ENCODE measurements around the gene ANAPC15. TPM values are rescaled to one million over a fixed set of nuclear protein-coding genes. Genes with fewer than 3 reads are reported as not detected.

ANAPC15 gene
- total and polyA plus RNA-seq, 9 of the 15 experiments (the other 6 are each of a cell fraction or from before 2014, with no cell fraction given): 53.0 to 254 (median 75.7) TPM

- Histone ChIP-seq H3K79me2 (ENCODE audit: control insufficient read depth, insufficient read depth, low read length) (peaks cover 61% of the 10 kb centered on the region), H2AFZ (ENCODE audit: low read depth, low read length) (no peak overlapping the region), H3K9me3 (replicated peaks; ENCODE audit: control insufficient read depth, insufficient read depth, low read depth, low read length) (no peaks in the 10 kb centered on the region), H3K4me1 (replicated peaks in 1 of 2; ENCODE audit: control insufficient read depth in 2 of 2, insufficient read depth in 2 of 2, low read length in 2 of 2) (peaks cover 3 to 11% of the 10 kb centered on the region in 2 experiments; a peak in 3 of 5 replicates), H3K4me2 (ENCODE audit: insufficient read depth, low read length) (no peak overlapping the region), H3K27ac (ENCODE audit: extremely low read depth, low read depth, low read length) (no peak overlapping the region), H3K4me3 (no peak overlapping the region), H3K27me3 (ENCODE audit: control insufficient read depth in 2 of 2, insufficient read depth in 2 of 2, low read length in 2 of 2) (no peaks in the 10 kb centered on the region), H3K36me3 (ENCODE audit: control insufficient read depth, insufficient read depth, low read length) (peaks cover 58% of the 10 kb centered on the region), H3K9ac (ENCODE audit: insufficient read depth in 1 of 2, low read depth in 2 of 2, low read length in 2 of 2) (no peak overlapping the region), H3K9me1 (ENCODE audit: control insufficient read depth, insufficient read depth, low read length) (no peaks in the 10 kb centered on the region), H4K20me1 (replicated peaks; ENCODE audit: control insufficient read depth, insufficient read depth, low read length) (no peaks in the 10 kb centered on the region; the same call in 1 of the 2 replicates)
- FAIRE-seq (no peak), ATAC-seq (no peak), DNase-seq (ENCODE audit: extremely low read depth in 1 of 4, low spot score in 3 of 4) (no peak)
- in situ Hi-C loops (cut with MboI): no loop called here
- no peak for TF ChIP-seq ZNF740 (CRISPR knock-in tag; IDR thresholded peaks at IDR 0.05)
- no peak for TF ChIP-seq ZNF740 (tag; IDR thresholded peaks at IDR 0.05)
- ChIA-PET POLR2A (interaction anchor here (0.6 to 2.7 kb wide), 12 partner anchors 8 to 176 kb away, joined by 3 to 9 read pairs (median 4); no protein-coding TSS in a partner anchor), CTCF (ENCODE audit: low intra/inter-chr PET ratio) (no interaction called here)
- intact Hi-C loops (cut with micrococcal nuclease): no loop called here
- no TSS peak for BruUV-seq (replicated peaks)
These were observed 45.2 kb downstream of the ANAPC15 start for GRCh38 chr11:72067266-72067665.

GRCh38 chr11:72066855-72067254, 45.6 kb downstream of the ANAPC15 start:
- Histone ChIP-seq H3K79me2 (ENCODE audit: control insufficient read depth, insufficient read depth, low read length) (peaks cover 56% of the 10 kb centered on the region), H3K27me3 (ENCODE audit: control insufficient read depth in 2 of 2, insufficient read depth in 2 of 2, low read length in 2 of 2) (no peaks in the 10 kb centered on the region), H3K4me1 (replicated peaks in 1 of 2; ENCODE audit: control insufficient read depth in 2 of 2, insufficient read depth in 2 of 2, low read length in 2 of 2) (peaks cover 3 to 11% of the 10 kb centered on the region in 2 experiments; a peak in 3 of 5 replicates), H3K9ac (ENCODE audit: insufficient read depth in 1 of 2, low read depth in 2 of 2, low read length in 2 of 2) (no peak overlapping the region), H3K4me2 (ENCODE audit: insufficient read depth, low read length) (no peak overlapping the region), H3K9me1 (ENCODE audit: control insufficient read depth, insufficient read depth, low read length) (no peaks in the 10 kb centered on the region), H3K36me3 (ENCODE audit: control insufficient read depth, insufficient read depth, low read length) (peaks cover 60% of the 10 kb centered on the region), H2AFZ (ENCODE audit: low read depth, low read length) (no peak overlapping the region), H4K20me1 (replicated peaks; ENCODE audit: control insufficient read depth, insufficient read depth, low read length) (no peaks in the 10 kb centered on the region; the same call in 1 of the 2 replicates), H3K9me3 (replicated peaks; ENCODE audit: control insufficient read depth, insufficient read depth, low read depth, low read length) (no peaks in the 10 kb centered on the region), H3K27ac (ENCODE audit: extremely low read depth, low read depth, low read length) (no peak overlapping the region), H3K4me3 (no peak overlapping the region)
- ChIA-PET CTCF (ENCODE audit: low intra/inter-chr PET ratio) (no interaction called here), POLR2A (interaction anchor here (0.7 to 2.7 kb wide), 8 partner anchors 9 to 32 kb away, joined by 3 to 9 read pairs (median 4); no protein-coding TSS in a partner anchor)
- in situ Hi-C loops (cut with MboI): no loop called here
- intact Hi-C loops (cut with micrococcal nuclease): no loop called here
- ATAC-seq (no peak), DNase-seq (ENCODE audit: extremely low read depth in 1 of 4, low spot score in 3 of 4) (no peak), FAIRE-seq (no peak)
- no peak for TF ChIP-seq MAFF (IDR thresholded peaks at IDR 0.05; ENCODE audit: low read length)
- no TSS peak for BruUV-seq (replicated peaks)
